Bronchial epithelial cell (primary cell): ENCODE measurements around the gene IL22RA1. TPM values are rescaled to one million over a fixed set of nuclear protein-coding genes. Genes with fewer than 3 reads are reported as not detected.
A peak's percentile ranks its signal among the peaks of the same experiment; 100 is the strongest.

Source experiments
- DNase-seq: peaks from one replicate; pipeline ENCODE4 v3.0.0-alpha.2; 2010; ENCODE audit warnings: low read depth
- FAIRE-seq: peaks from 2 replicates; lab custom pipeline; 2011; peaks lifted over from hg19 to GRCh38; lab: Jason Lieb, UNC
- H3K27me3 ChIP-seq: 2 replicates; pipeline ENCODE4 v1.5.1; 2011; ENCODE audit warnings: low read length; ENCODE audit not compliant: control insufficient read depth, insufficient read depth
- H3K36me3 ChIP-seq: 2 replicates; pipeline ENCODE4 v1.5.1; 2011; ENCODE audit warnings: low read length; ENCODE audit not compliant: control insufficient read depth, insufficient read depth
- H3K4me3 ChIP-seq: 2 replicates; pipeline ENCODE4 v1.5.1; 2011; ENCODE audit warnings: mild to moderate bottlenecking, low read depth, low read length, control low read depth
- total RNA-seq: library from RNA; depleted of rRNA; stranded (reverse); fragments of >200 nt; gene quantifications from 2 replicates; pipeline ENCODE4 v1.2.1, GENCODE V29; 2014
- TF ChIP-seq, protein P1 (sequence below): IDR thresholded peaks from 2 replicates; pipeline ENCODE4 v1.5.1; 2011; ENCODE audit warnings: mild to moderate bottlenecking, moderate library complexity, low read length, control low read depth, inconsistent platforms; ENCODE audit not compliant: insufficient read depth, severe bottlenecking

IL22RA1 gene
- total RNA-seq, 1 donor from 2014 or later, result 0.26 TPM

DNA sequence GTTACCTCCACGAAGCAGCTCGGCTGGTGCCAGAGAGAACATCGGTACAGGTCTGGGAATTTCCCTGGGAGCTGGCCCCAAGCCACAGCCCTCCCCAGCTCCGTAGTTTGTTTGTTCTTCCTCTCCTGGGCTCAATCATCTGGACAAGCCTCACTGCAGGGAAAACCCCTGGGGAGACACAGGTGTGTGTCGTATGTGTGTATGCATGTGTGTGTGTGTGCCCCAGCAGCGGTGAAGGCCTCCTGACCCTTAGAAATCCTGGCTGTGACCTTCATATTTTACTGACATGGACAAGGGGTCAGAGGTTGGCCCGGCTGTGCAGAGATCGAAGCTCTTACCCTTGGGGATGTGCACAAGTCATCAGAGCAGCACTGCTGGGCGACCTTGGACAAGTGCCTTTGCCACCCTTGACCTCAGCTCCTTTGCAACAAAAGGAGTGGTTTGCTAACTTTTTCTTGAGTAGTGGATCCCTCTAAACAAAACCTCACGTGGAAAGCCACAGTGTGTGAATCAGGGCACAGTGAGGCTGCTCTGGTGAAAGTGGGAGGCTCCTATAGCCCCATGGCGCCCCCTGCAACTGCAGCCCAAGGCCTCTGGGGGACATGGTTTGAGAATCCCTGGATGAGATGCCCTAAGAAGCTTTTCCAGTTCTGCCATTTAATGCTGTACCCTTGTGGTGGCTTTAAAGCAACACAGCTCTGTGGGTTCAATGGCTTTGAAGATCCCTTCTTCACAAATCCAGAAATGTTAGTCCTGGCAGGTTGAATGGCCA is 12.3 kb upstream of the IL22RA1 start:
- FAIRE-seq (no peak), DNase-seq (peak; percentile 54)
- TF ChIP-seq, protein P1, sequence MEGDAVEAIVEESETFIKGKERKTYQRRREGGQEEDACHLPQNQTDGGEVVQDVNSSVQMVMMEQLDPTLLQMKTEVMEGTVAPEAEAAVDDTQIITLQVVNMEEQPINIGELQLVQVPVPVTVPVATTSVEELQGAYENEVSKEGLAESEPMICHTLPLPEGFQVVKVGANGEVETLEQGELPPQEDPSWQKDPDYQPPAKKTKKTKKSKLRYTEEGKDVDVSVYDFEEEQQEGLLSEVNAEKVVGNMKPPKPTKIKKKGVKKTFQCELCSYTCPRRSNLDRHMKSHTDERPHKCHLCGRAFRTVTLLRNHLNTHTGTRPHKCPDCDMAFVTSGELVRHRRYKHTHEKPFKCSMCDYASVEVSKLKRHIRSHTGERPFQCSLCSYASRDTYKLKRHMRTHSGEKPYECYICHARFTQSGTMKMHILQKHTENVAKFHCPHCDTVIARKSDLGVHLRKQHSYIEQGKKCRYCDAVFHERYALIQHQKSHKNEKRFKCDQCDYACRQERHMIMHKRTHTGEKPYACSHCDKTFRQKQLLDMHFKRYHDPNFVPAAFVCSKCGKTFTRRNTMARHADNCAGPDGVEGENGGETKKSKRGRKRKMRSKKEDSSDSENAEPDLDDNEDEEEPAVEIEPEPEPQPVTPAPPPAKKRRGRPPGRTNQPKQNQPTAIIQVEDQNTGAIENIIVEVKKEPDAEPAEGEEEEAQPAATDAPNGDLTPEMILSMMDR, result no peak

GRCh38 chr1:24154215-24154614 is 11.3 kb upstream of the IL22RA1 start:
- FAIRE-seq (no peak), DNase-seq (no peak)
- no peaks in the 10 kb centered on the region for H3K27me3 ChIP-seq
- TF ChIP-seq, protein P1, result no peak
- peaks cover 6% of the 10 kb centered on the region for H3K36me3 ChIP-seq
- no peak overlapping the region for H3K4me3 ChIP-seq

More for the DNA sequence above, 12.3 kb upstream of the IL22RA1 start:
- H3K4me3 ChIP-seq, result no peak overlapping the region
- peaks cover 10% of the 10 kb centered on the region for H3K36me3 ChIP-seq
- no peaks in the 10 kb centered on the region for H3K27me3 ChIP-seq

- peak; percentile 91 for FAIRE-seq
- Histone ChIP-seq H3K27me3 (no peaks in the 10 kb centered on the region), H3K36me3 (peaks cover 4% of the 10 kb centered on the region), H3K4me3 (no peak overlapping the region)
- no peak for DNase-seq
- TF ChIP-seq, protein P1, result no peak
Measured at GRCh38 chr1:24152631-24153494, 9.9 kb upstream of the IL22RA1 start.

DNA sequence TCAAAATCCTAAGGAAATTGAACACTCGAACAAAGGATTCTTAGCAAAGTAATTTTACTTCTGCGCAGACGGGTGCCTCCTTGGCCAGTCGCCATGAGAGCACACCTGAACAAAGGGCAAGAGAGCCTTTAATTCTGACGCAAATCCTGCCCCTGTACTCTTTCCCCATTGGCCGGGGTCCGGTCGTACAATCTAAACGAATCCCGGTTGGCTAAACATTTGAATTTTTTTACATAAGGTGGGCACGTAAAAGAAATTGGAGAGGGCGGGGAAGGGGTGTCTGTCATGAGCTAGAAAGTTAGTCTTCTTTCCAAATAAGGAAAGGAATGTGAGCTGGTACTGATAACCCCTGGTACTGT is 8.2 kb upstream of the IL22RA1 start:
- DNase-seq, result peak; percentile 88
- Histone ChIP-seq H3K27me3 (no peaks in the 10 kb centered on the region), H3K36me3 (no peaks in the 10 kb centered on the region), H3K4me3 (no peak overlapping the region)
- TF ChIP-seq, protein P1, result no peak
- FAIRE-seq, result no peak

DNA sequence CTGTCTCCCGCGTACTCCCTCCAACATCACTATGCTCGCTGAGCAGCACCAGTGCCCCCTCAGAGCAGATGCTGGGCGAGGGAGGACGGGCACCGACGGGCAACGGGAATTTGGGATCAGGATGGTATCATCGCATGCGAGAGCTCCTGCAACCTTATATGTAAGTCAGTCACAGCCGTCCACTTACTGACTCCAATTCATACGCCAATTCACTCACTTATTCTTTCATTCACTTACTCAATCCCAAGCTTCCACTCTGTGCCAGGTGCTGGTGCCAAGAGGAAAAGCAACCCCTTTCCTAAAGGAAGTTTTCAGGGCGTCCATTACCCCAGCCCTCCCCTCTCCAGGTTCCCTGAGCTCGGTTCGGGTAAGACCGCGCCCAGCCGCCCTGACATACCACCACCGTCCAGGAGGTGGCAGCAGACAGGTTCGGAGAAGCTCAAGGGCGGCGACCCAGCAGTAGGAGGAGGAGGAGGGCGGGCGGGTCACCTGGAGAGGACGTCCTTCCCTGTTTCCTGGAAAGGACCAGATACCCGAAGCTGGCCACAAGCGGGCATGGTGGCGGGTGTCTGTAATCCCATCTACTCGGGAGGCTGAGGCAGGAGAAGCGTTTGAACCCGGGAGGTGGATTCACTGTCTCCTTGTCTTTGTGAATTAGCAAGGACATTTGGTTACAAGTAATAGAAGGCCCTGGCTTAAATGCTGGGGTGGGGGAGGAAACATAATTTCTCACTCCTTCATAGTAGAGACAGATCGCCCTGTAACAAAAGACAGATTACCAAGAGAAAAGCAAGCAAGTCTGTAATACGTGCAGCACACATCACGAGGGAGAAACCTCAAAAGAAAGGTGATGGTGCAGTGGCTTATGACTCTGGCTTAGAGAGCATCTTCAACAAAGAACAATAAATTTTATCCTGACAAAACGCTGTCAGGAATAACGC is 7.6 kb upstream of the IL22RA1 start:
- TF ChIP-seq, protein P1, result peak; percentile 84
- DNase-seq (peak; percentile 84), FAIRE-seq (peak; percentile 73)
- Histone ChIP-seq H3K36me3 (no peaks in the 10 kb centered on the region), H3K27me3 (no peaks in the 10 kb centered on the region), H3K4me3 (peak overlapping the region; percentile 29)
